ENCODE measurements around the gene COL26A1. TPM values are rescaled to one million over a fixed set of nuclear protein-coding genes. Genes with fewer than 3 reads are reported as not detected.

COL26A1 gene
- total RNA-seq, 1 donor from 2014 or later = not detected

DNA sequence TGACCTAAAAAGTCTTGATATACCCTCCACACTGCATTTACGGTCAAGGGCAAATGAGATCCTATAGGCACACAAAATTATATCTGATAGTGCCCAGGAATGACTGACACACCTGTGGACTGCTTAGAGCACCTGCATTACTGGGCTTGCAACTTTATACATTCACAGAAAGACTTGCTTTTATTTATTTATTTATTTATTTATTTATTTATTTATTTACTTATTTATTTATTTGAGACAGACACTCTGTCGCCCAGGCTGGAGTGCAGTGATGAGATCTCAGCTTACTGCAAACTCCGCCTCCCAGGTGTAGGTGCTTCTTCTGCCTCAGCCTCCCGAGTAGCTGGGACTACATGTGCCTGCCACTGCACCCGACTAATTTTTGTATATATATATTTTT is 34.5 kb upstream of the COL26A1 start:
- no peaks in the 10 kb centered on the region for H3K4me1 Mint-ChIP-seq
- H3K9me3 Mint-ChIP-seq = no peaks in the 10 kb centered on the region
- CTCF ChIA-PET = no interaction called here
- TF ChIP-seq CTCF (IDR thresholded peaks at IDR 0.05) = no peak
- ATAC-seq (ENCODE audit: low read depth) (no peak), DNase-seq (no peak)
- intact Hi-C loops (cut with micrococcal nuclease) = no loop called here
- no peaks in the 10 kb centered on the region for H3K36me3 Mint-ChIP-seq (ENCODE audit: low read depth)
- no peak overlapping the region for H3K27ac Mint-ChIP-seq
- no peak overlapping the region for H3K4me3 Mint-ChIP-seq
- POLR2A ChIA-PET = no interaction called here
- peaks cover 9% of the 10 kb centered on the region for H3K27me3 Mint-ChIP-seq

DNA sequence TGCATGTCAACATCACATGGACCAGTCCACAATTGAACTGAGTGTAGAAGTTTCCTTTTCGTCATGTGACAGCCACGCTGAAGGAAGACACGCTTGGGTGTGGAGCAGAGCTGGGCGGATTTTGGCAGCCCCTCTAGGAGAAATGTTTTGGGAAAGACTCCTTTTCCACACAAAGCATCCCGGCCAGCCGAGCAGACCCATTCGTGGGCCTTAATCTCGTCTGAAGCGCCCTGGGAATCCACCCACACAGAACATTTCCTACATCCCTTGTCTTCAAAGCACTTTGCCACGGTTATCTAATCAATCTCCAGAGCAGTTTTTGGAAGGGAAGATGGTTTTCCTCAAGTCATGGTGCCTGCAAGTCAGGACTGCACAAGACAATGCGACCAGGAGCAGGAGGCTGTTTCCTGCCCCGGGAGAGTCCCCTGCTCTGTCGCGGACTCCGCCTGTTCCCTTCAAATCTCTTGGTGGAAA is 32.6 kb upstream of the COL26A1 start:
- ATAC-seq (ENCODE audit: low read depth) (no peak), DNase-seq (no peak)
- TF ChIP-seq CTCF (IDR thresholded peaks at IDR 0.05) = no peak
- intact Hi-C loops (cut with micrococcal nuclease) = no loop called here
- H3K27me3 Mint-ChIP-seq = peaks cover 9% of the 10 kb centered on the region
- no peaks in the 10 kb centered on the region for H3K4me1 Mint-ChIP-seq
- CTCF ChIA-PET = no interaction called here
- H3K36me3 Mint-ChIP-seq (ENCODE audit: low read depth) = no peaks in the 10 kb centered on the region
- no peaks in the 10 kb centered on the region for H3K9me3 Mint-ChIP-seq
- H3K27ac Mint-ChIP-seq = no peak overlapping the region
- H3K4me3 Mint-ChIP-seq = no peak overlapping the region
- POLR2A ChIA-PET = no interaction called here

- no peak for TF ChIP-seq CTCF (IDR thresholded peaks at IDR 0.05)
- peaks cover 9% of the 10 kb centered on the region for H3K27me3 Mint-ChIP-seq
- H3K9me3 Mint-ChIP-seq = no peaks in the 10 kb centered on the region
- H3K4me1 Mint-ChIP-seq = no peaks in the 10 kb centered on the region
- CTCF ChIA-PET = no interaction called here
- H3K4me3 Mint-ChIP-seq = no peak overlapping the region
- no peak for ATAC-seq (ENCODE audit: low read depth)
- intact Hi-C loops (cut with micrococcal nuclease) = no loop called here
- POLR2A ChIA-PET = no interaction called here
- no peak overlapping the region for H3K27ac Mint-ChIP-seq
- no peaks in the 10 kb centered on the region for H3K36me3 Mint-ChIP-seq (ENCODE audit: low read depth)
- no peak for DNase-seq
These were observed 30.6 kb upstream of the COL26A1 start for GRCh38 chr7:101332026-101332425.

- no peaks in the 10 kb centered on the region for H3K9me3 Mint-ChIP-seq
- ChIA-PET POLR2A (no interaction called here), CTCF (no interaction called here)
- no peaks in the 10 kb centered on the region for H3K4me1 Mint-ChIP-seq
- H3K27ac Mint-ChIP-seq = no peak overlapping the region
- no peak overlapping the region for H3K4me3 Mint-ChIP-seq
- no peak for TF ChIP-seq CTCF (IDR thresholded peaks at IDR 0.05)
- intact Hi-C loops (cut with micrococcal nuclease) = no loop called here
- no peaks in the 10 kb centered on the region for H3K36me3 Mint-ChIP-seq (ENCODE audit: low read depth)
- H3K27me3 Mint-ChIP-seq = peaks cover 6% of the 10 kb centered on the region
- no peak for ATAC-seq (ENCODE audit: low read depth)
- no peak for DNase-seq
These were observed 28.8 kb upstream of the COL26A1 start for GRCh38 chr7:101333912-101334311.

- ATAC-seq (ENCODE audit: low read depth) = no peak
These were observed 22.3 kb upstream of the COL26A1 start for GRCh38 chr7:101340379-101340778.

More at GRCh38 chr7:101340379-101340778, 22.3 kb upstream of the COL26A1 start:
- Mint-ChIP-seq H3K27ac (no peak overlapping the region), H3K27me3 (peaks cover 4% of the 10 kb centered on the region), H3K4me3 (no peak overlapping the region), H3K36me3 (ENCODE audit: low read depth) (no peaks in the 10 kb centered on the region), H3K4me1 (no peaks in the 10 kb centered on the region), H3K9me3 (no peaks in the 10 kb centered on the region)
- ChIA-PET CTCF (no interaction called here), POLR2A (interaction anchor here (0.7 kb wide), 1 partner anchor 202 kb away, joined by 4 read pairs; no protein-coding TSS in a partner anchor)
- no peak for DNase-seq
- intact Hi-C loops (cut with micrococcal nuclease) = no loop called here
- no peak for TF ChIP-seq CTCF (IDR thresholded peaks at IDR 0.05)

Data from activated B cell treated with CpG ODN at 0.5 μM for 24 hours (primary cell).